ENCODE measurements around the gene PITPNM3.
A peak's percentile ranks its signal among the peaks of the same experiment; 100 is the strongest.
"Not testable (repeated sequence)": the region's sequence is repeated elsewhere in the genome, so short reads cannot be mapped to it uniquely, and the experiment has no call there.

PITPNM3 gene

GRCh38 chr17:6574687-6575595, 18.6 kb upstream of the PITPNM3 start:
- DNase-seq: peak; percentile 64

- no peak for DNase-seq
These were observed 17.8 kb upstream of the PITPNM3 start for GRCh38 chr17:6573982-6574686.

GRCh38 chr17:6573495-6573894, 17.1 kb upstream of the PITPNM3 start:
- not testable (repeated sequence) for DNase-seq

- DNase-seq: no peak
These were observed 16.6 kb upstream of the PITPNM3 start for GRCh38 chr17:6572972-6573370.

- no peak for DNase-seq
These were observed 15.1 kb upstream of the PITPNM3 start for GRCh38 chr17:6571452-6571781.

- no peak for DNase-seq
These were observed 14.5 kb upstream of the PITPNM3 start for GRCh38 chr17:6570731-6571451.

GRCh38 chr17:6569370-6570285, 13.3 kb upstream of the PITPNM3 start:
- no peak for DNase-seq

GRCh38 chr17:6568184-6568758, 11.9 kb upstream of the PITPNM3 start:
- no peak for DNase-seq

GRCh38 chr17:6567528-6568183, 11.3 kb upstream of the PITPNM3 start:
- no peak for DNase-seq

GRCh38 chr17:6561446-6561845, 5.1 kb upstream of the PITPNM3 start:
- DNase-seq: no peak

- no peak for DNase-seq
These were observed 4.1 kb upstream of the PITPNM3 start for GRCh38 chr17:6560496-6560895.

- no peak for DNase-seq
These were observed 3.4 kb upstream of the PITPNM3 start for GRCh38 chr17:6559753-6560215.

GRCh38 chr17:6558932-6559752, 2.8 kb upstream of the PITPNM3 start:
- DNase-seq: no peak

- no peak for DNase-seq
These were observed 1.9 kb upstream of the PITPNM3 start for GRCh38 chr17:6558276-6558675.

- DNase-seq: no peak
These were observed 684 bp upstream of the PITPNM3 start for GRCh38 chr17:6557040-6557438.

GRCh38 chr17:6555331-6556120, 829 bp downstream of the PITPNM3 start:
- DNase-seq: peak; percentile 27

- no peak for DNase-seq
These were observed 1.5 kb downstream of the PITPNM3 start for GRCh38 chr17:6554871-6555330.

- DNase-seq: no peak
These were observed 2.0 kb downstream of the PITPNM3 start for GRCh38 chr17:6554342-6554741.

GRCh38 chr17:6551869-6552531, 4.4 kb downstream of the PITPNM3 start:
- DNase-seq: no peak

Measured in stimulated activated CD4-positive, alpha-beta T cell treated with anti-CD3 and anti-CD28 coated beads, Interleukin-15, amount 100 ng/mL, for 24 hours (primary cell).